Adrenal gland (tissue), 5 donors: Measurements from ENCODE around the gene SLC7A10.

Experiments used
- CTCF ChIP-seq, 6 experiments: fragments of 450-650 bp in 4 of 6; fragments of 200-600 bp in 2 of 6; sonication (generic) in 1 of 6; IDR thresholded peaks; 1 replicate in 5 of 6; 2 replicates in 1 of 6; pipeline versions ENCODE4 v1.5.1 to v1.8.0; 2016 to 2021; ENCODE audit warnings: antibody characterized with exemption in 6 of 6, mild to moderate bottlenecking in 2 of 6, moderate library complexity in 1 of 6
- POLR2A ChIP-seq, 2 donors: fragments of 450-650 bp; IDR thresholded peaks; one replicate each; pipeline ENCODE4 v1.6.1; 2017; ENCODE audit warnings: antibody characterized with exemption in 2 of 2, mild to moderate bottlenecking in 2 of 2, moderate library complexity in 1 of 2
- donor health status: DM: no; HTN: no; CAD: no.

GRCh38 chr19:33204136-33204973, 21.3 kb downstream of the SLC7A10 start:
- TF ChIP-seq CTCF (IDR thresholded peaks at IDR 0.05) (no peak), POLR2A (IDR thresholded peaks at IDR 0.05) (no peak)
